Stimulated activated CD8-positive, alpha-beta memory T cell treated with anti-CD3 and anti-CD28 coated beads, Interleukin-2, amount 100 ng/mL, for 1 hour (primary cell): ENCODE data around the gene KCNN1.
"Not testable (repeated sequence)": the region's sequence is repeated elsewhere in the genome, so short reads cannot be mapped to it uniquely, and the experiment has no call there.

ENCODE experiments used
- DNase-seq, 2 donors: peaks; one replicate each; pipeline ENCODE4 v3.0.0-alpha.2; 2020; ENCODE audit warnings: low read depth in 2 of 2

Gene KCNN1

DNA sequence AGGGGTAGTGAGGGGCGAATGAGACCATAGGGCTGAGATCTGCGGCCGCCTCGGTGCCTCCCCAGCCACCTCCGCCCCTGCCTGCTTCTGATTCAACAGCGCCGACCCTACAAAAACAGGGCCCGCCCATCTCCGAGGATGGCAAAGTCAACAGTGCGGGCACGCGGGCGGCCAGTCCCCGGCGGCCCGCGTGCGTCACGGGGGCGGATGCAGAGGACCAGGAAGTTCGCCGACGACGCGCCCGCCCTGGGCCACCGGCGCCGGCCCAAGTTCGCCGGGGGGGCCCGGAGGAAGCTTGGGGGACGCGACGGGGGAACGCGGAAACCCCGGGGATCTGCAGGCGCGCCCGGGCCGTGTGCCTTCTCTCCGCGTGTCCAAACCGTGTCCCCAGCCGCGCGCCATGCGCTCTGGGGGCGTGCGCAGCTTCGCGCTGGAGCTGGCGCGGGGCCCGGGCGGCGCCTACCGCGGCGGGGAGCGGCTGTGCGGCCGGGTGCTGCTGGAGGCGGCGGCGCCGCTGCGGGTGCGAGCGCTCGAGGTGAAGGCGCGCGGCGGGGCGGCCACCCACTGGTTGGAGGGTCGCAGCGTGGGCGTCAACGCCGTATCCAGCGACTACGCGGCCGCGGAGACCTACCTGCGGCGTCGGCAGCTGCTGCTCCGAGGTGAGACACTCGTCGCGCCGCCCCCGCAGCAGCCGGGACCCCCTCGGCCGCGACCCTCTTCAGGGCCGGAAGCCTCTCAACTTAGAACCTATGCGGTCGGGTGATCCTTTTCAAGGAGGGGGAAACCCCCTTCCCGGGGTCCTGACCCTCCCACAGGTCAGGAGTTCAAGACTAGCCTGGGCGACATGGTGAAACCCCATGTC, 34.2 kb downstream of the KCNN1 start:
- DNase-seq = peak; percentile 87 to 88

DNA sequence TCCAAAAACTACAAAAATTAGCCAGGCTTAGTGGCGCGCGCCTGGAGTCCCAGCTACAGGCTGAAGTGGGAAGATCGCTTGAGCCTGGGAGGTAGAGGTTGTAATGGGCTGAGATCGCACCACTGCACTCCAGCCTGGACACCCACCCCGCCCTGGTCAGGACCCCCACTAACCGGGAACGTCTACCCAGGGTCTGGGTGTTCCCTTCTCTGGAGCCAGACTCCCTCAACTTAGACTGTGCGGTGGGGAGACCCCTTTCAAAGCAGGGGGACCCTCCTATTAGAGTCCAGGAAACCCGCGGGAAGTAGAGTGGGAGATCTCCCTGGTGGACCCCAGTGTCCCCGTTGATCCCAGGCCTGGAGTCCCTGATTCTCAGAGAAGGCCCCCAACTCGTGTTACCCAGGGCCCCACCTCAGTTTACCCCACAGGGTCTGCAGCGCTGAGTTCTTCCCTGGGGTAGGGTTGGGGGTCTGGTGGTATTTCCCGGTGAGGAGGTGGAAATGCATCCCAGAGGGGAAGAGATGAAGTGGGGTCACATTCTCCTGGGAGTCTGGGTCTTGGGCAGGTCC, 35.0 kb downstream of the KCNN1 start:
- no peak for DNase-seq

DNA sequence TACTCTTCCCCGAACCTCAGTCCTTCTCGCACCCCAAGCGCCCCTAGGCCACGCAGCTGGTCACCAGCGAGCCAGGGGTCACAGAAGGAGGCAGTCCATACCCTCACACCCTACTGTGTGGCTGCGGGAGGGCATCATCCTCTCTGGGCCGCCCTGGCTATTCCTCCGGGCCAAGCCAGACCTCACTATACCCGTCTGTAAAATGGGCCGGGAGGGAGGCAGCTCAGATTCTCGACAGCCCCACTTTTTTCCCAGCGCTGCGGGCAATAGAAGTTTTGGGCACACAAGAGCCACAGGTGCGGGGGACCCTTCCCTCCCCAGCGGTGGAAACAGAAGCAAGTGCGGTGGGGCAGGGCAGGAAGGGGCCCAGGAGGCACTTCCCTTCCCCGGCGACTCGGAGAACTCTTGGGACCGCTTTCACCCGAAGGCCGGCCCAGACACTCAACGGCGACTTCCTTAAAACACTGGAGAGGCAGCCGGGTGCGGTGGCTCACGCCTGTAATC, 35.5 kb downstream of the KCNN1 start:
- DNase-seq = no peak

DNA sequence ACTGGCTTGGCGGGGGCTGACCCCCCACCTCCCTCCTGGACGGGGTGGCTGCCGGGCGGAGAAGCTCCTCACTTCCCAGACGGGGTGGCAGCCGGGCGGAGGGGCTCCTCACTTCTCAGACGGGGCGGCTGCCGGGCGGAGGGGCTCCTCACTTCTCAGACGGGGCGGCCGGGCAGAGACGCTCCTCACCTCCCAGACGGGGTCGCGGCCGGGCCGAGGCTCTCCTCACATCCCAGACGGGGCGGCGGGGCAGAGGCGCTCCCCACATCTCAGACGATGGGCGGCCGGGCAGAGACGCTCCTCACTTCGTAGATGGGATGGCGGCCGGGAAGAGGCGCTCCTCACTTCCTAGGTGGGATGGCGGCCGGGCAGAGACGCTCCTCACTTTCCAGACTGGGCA, 38.8 kb downstream of the KCNN1 start:
- not testable (repeated sequence) for DNase-seq

DNA sequence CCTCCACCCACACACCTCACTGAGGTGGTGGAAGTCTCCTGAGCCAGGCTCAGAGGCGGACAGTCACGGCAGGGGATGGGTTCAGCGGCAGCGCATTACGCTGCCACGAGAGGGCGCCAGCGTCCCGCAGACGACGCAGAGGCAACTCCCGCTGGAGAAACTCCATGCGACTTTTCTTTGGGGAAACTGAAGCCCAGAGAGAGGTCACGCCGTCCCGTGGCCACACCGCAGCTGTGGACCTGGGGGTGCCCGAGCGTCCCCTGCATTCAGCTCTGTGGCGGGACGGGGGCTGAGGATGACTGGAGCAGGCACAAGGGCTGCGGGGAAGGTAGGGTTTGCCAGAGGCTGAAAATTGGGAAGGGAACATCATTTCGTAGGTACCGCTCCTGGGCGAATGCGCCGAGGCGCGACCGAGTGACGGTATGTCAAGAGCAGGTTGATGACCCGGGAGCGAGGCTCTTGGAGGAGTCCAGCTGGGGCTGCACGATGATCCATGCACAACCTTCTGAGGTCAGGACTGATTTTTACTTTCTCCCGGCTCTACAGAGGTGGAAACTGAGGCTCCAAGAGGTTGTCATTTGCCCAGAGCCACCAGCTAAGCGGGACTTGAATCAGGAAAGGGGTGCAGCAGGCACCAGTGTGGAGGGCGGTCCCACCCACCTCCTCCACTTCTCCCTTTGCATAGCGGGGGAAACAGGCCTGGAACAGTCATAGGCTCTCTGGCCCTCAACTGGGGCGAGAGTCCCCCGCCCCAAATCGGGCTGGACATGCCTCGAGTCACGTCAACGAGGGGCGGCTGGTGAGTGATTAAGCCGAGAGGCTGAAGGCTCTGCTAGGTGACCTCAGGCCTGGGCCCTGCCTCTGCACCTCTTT, 40.4 kb downstream of the KCNN1 start:
- peak; percentile 62 to 69 for DNase-seq

DNA sequence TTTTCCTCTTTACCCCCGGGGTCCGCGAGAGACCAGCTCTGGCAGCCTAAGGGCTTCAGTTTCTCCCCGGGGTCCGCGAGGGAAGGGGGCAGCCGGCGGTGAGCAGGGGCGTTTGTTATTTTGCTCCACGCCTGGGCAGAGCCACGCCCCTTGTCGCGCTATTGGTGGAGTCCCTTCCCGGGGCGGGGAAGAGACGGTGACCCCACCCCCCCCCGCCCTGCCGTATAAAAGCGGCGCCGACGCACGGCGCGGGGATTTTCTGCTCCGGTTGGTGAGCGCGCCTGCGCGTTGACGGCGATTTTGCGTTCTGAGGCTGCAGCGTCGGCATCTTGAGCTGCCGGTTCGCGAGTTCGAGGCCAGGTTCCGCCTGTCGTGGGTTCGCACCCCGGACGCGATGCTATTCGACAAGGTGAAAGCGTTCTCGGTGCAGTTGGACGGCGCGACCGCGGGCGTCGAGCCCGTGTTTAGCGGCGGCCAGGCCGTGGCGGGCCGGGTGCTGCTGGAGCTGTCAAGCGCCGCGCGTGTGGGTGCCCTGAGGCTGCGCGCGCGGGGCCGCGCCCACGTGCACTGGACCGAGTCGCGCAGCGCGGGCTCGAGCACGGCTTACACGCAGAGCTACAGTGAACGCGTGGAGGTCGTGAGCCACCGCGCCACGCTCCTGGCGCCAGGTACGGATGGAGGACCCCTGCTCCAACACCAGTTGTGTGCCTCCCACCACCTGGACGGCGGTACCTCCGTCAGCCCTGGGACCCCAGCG, 41.2 kb downstream of the KCNN1 start, which contains the start of gene ARRDC2:
ARRDC2 (plus strand) TSS at position 254 of the 757 bp plus-strand sequence; CDS start at position 395, 141 bp downstream.
- DNase-seq = peak; percentile 75 to 81

DNA sequence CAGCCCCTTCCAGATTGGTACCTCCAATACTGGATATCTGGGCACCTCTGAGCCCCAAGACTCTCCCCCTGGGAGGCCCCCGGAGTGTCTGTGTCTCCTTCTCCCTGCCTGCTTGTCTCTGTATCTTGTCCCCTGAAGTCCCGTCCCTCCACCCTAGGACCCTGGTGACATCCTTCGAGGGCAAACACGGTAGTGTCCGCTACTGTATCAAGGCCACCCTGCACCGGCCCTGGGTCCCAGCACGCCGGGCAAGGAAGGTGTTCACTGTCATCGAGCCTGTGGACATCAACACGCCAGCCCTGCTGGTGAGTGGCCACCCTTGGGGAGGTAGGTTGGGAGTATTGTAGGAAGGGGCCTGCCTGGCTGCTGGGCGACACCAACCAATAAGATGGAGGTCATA, 41.9 kb downstream of the KCNN1 start:
- no peak for DNase-seq

DNA sequence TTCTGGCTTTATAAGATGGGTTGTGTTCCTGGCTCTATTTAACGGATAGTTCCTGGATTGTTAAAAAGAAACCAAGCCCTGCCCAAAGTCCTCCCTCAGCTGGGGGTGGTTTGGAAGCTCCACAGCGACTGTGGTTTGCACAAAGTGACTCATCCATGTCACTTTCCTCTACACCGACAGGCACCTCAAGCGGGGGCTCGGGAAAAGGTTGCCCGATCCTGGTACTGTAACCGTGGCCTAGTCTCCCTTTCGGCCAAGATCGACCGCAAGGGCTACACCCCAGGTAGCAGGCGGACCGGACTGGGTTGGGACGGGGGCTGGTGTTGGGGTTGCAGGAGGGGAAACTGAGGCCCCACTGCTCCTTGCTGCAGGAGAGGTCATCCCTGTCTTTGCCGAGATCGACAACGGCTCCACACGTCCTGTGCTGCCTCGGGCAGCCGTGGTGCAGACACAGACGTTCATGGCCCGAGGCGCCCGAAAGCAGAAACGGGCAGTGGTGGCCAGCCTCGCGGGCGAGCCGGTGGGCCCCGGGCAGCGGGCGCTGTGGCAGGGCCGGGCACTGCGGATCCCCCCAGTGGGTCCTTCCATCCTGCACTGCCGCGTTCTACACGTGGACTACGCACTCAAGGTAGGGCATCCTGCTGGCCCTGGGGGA, 42.6 kb downstream of the KCNN1 start:
- no peak for DNase-seq

DNA sequence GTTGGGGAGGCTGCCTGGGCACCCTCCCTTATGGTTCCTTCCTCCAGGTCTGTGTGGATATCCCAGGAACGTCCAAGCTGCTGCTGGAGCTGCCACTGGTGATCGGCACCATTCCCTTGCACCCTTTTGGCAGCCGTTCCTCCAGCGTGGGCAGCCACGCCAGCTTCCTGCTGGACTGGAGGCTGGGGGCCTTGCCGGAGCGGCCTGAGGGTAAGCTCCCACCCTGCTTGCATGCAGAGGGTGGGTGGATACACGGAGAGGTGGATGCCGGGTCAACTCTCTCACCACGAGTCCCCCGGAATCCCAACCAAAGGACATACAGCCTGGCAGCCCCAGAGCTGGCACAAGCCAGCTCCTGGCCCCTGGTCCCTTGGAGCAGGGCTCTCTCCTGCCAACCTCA, 43.2 kb downstream of the KCNN1 start:
- DNase-seq = no peak

DNA sequence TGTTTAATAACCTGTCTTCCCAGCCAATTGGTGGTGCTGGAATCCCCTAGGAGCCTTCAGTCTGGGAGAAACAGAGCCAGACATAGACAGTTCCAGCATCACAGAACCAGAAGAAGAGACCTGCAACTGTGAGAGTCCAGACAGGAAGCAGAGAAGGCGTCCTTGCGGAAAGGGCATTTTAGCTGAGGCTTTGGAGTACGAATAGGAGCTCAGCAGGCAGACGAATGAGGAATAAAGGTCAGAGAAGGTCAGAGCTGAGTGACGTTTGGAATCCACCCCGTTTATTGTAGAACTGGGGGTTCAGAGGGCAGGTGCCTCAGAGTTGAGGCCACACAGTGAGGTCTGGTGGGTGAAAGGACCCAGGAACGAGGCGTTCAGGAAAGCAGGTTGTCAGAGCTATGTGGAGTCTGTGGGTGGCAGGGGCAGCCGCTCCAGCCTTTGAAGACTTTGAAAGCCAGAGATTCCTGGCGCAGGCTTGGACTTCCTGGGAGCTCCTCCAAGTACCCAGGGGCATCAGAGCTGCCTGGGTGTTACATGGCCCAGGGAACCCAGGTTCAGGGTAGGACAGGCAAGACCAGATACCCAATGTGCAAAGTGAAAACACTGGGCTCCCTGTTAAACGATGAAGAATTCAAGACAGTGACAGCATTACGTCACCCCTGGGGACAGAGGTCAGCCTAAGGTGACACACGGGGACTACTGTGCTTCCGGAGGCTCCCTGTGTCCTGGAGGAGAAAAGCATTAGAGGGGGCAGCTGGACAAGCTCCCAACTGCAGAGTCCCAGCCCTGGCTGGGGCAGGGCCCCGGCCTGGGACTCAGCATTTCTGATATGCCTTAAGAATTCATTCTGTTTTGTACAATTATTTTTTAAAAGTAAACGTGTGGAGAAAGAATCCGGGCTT, 46.6 kb downstream of the KCNN1 start:
- no peak for DNase-seq

DNA sequence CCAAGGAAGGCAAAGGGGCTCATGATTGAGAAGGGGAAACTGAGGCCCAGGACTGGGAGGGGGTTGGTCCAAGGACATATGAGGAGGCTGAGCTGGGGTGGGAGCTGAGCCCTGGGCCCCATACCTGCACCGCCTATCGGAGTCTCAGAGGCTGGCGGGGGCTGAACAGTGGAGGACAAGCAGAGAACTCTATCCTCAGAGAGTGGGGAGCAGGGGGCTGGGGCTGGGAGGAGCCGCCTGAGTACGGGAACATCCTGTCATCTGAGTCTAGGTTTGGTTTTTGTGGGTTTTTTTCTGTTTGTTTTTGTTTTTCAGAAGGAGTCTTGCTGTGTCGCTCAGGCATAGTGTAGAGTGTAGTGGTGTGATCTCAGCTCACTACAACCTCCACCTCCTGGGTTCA, 47.3 kb downstream of the KCNN1 start:
- DNase-seq = no peak

DNA sequence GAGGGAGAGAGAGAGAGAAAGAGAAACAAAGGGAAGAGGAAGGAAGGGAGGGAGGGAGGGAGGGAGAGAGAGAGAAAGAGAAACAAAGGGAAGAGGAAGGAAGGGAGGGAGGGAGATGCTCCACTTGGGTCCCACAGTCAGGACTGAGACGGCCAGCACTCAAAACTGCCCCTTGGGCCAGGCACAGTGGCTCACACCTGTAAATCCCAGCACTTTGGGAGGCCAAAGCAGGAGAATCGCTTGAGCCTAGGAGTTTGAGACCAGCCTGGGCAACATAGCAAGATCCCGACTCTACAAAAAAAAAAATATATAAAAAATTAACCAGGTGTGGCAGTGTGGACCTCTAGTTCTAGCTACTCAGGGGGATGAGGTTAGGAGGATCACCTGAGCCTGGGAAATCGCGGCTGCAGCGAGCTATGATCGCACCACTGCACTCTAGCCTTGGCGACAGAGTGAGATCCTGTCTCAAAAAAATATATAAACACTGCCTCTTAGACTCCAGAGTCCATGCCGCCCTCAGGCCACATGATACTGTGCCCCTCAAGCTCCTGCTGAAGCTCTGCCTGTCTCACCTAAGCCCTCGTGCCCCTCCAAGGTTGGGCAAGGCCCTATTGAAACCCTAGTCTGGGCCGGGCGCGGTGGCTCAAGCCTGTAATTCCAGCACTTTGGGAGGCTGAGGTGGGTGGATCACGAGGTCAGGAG, 49.5 kb downstream of the KCNN1 start:
- DNase-seq = no peak

DNA sequence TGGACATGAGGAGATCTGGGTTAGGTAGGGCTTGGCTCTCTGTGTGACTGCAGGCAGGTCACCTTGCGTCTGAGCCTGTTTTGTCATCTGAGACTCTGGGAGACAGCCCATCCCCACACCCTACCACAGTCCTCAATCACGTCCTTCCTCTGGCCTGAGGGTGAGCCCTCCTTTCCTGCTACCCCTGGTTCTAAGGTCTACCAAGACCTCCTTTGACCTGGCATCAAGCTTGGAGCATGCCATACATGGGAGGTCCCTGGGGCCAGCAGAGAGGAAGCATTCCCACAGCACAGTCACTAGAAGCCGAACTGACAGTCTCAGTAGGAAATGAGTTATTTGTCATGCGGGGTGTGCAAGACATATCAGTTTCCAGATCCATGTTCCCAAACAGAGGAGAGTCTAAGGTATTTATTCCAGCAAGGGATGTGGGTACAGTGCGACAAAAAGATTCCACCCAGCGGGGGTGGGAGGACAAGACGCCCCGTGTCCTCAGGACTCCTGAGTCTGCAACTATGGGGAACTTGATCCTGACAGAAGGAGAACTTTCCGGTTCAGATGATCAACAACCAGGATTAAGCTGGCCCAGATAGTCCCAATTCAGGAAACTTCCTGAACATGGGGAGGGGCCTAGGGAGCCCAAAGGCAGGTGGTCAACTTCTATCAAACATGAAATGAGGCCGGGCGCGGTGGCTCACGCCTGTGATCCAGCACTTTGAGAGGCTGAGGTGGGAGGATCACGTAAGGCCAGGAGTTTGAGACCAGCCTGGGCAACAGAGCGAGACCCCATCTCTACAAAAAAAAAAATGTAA, 50.6 kb downstream of the KCNN1 start:
- no peak for DNase-seq

DNA sequence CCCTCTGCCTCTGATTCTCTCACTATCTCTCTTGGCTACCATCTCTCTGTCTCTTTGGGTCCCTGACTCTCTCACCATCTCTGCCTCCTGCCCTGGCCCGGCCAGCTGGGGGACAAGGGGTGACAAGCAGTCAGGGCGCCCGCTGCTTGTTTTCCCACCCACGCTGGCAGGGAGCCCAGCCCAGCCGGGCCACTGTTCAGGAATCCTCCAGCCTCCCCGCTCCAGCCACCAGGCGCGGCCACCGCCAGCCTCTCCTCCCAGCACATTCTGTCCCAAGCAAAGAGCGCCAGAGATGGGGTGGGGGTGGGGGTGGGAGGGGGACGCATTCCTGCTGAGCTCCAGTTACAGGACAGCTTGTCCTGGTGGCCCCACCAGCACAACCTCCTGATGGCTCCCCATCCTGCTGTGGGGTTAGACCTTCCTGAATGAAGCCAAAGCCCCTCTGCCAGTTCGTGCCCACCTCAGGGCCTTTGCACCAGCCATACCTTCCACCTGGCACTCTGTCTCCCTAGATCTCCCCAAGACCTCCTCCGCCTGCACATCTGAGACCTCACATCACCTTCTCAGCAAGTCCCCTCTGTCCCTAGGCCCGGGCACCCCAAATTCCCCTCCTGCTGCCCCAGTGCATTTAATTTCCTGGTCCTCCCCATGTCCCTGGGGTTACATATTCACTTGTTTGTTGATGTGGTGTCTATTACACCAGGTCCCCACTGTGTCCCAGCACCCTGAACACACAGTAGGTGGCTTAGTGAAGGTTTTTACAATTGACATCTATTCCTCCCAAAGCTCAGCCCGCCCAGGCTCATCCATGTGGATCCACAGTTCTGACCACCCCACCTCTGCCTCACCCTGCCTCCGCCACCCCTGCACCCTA, 53.5 kb downstream of the KCNN1 start:
- no peak for DNase-seq

DNA sequence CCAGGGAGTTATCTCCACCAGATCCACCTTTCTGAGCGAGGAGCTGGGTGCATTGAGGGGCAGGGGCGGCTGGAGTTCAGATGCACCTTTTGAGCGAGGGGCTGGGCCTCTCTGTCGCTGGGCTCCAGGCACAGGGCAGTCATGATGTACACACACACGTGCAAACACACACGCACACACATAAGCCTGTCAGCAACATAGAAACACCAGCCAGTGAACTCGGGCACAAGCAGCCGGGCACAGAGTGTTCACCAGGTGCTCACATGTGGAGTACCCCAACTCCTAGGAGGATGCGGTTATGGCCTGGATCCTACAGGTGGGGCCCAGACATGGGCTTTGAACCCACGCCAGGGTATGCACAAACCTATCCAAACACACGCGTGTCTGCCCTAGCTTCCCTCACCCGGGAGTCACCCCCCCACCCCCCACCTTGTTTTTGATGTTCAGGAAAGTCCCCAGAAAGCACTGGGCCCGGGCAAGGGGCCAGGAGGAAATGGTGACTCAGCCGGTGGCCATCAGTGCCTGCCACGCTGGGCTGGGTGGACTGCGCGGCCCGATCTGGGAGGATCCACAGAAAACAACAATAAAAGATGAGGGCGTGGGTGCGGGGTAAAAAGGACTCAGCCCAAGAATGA, 54.3 kb downstream of the KCNN1 start:
- DNase-seq = peak; percentile 46 to 56

DNA sequence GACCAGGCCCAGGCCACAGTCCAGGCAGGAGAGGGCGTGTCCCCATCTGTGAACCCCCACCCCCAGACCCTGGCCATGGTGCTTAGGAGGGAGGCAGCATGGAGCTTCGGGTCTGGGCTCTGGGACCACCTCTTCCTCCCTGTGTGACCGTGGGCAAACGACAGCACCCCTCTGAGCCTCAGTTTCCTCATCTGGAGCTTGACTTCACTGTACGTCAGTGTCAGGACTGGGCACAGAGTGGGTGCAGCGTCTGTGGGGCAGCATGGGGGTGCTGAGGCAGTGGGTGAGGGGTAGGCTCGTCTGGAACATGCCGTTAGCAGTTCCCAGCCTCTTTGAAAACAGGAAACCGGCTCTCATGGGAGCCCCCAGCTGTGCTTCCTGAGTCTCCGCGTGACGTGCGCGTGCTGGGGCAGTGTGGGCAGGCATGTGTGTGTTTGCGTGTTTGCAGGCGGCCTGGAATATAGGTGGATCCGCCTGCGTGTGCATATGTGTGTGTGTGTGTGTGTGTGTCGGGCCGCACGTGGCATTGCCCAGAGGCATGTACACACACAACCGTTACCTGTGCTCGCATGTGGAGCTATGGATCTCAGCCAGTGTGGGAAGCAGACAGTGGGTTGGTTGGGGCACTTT, 56.8 kb downstream of the KCNN1 start:
- peak in 1 of 2 donors; percentile 31 for DNase-seq
